ENCODE data around the gene PRPH2.
"Not testable (repeated sequence)": the region's sequence is repeated elsewhere in the genome, so short reads cannot be mapped to it uniquely, and the experiment has no call there.

The PRPH2 gene

GRCh38 chr6:42698217-42698616, 24.2 kb downstream of the PRPH2 start:
- no peak for DNase-seq (ENCODE audit: low read depth)

GRCh38 chr6:42697268-42697655, 25.1 kb downstream of the PRPH2 start:
- no peak for DNase-seq (ENCODE audit: low read depth)

DNA sequence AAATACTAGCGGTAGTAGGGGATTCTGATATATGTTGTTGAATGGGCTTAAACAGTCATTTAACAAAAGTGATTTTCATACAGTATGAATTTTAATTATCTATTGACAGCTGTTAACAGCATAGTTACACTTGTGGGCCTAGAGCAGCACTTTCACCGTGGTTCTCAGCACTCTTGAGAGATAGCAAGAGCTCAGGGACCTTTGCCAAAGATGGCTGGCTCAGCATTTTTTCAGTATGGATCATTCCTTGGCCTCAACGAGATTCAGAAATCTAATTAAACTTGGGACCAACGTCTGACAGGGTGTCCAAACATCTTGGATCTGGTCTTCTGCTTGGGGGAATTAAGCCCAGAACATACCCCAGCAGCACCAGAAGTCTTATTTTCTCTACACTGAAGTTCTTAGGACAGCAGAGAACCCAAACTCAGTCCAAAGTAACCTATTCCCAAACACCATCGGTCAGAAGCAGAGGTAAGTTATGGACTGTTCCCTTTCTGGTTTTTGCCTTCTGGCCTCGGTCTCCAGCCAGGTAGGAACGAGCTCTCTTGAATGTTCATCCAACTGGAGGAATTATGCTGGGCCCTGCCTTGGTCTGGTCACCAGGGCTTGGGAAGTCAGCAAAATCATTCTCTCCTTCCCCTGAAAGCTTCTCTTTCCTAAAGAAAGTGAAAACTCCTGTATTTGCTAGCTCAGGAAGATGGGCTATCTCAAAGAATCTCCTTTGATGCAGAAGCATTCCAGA, 25.7 kb downstream of the PRPH2 start:
- no peak for DNase-seq (ENCODE audit: low read depth)

DNA sequence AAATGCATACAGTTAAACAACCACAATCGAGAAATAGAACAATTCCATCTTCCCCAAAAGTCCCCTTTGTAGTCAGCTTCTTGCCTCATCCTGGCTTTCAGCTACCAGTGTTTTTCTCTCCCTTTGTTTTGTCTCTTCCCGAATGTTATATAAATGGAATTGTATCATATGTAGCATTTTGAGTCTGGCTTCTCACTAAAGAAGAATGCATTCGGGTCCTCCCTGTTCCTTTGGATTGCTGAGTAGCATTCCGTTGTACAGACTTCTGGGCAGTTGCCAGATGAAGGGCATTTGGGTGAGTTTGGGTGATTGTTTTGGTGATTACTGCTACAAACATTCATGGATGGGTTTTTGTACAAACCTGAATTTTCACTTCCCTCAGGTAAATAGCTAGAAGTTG, 27.8 kb downstream of the PRPH2 start:
- no peak for DNase-seq (ENCODE audit: low read depth)

GRCh38 chr6:42693725-42694323, 28.6 kb downstream of the PRPH2 start:
- DNase-seq (ENCODE audit: low read depth): no peak

DNA sequence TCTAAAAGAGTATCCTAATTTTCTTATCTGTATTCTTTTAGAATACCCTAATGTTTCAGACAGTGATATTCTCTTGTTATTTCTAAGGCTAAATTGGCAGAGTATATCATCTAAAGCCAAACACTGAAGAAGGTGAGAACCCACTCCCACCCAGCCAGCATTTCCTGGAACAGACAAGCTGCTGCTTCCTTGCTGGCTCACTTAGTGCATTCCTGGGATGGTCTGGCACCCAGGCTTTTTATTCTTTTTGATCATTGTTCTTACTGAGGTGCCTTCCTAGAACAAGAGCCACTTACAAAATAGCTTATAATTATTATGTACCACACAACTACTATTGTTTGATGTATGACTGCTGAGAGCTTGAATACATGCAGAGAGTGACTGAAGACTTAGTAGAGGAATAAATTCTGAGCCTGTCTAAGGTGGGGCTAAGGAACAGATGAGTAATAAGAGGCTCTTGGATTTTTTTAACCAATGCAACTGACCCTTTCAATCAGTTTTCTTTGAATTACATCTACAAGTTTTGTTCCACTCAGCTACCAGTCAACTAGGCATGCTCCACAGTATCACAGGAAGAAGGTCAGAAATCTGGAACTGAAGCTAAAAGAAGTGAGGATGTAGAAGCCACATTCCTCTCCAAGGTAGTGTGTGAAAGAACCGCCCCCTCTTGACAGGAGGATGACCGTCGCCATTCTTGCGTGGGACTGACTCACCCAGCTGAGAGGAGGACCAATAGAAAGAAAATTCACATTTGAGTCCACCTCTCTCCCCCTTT, 30.1 kb downstream of the PRPH2 start:
- no peak for DNase-seq (ENCODE audit: low read depth)

GRCh38 chr6:42690872-42691271, 31.5 kb downstream of the PRPH2 start:
- no peak for DNase-seq (ENCODE audit: low read depth)

DNA sequence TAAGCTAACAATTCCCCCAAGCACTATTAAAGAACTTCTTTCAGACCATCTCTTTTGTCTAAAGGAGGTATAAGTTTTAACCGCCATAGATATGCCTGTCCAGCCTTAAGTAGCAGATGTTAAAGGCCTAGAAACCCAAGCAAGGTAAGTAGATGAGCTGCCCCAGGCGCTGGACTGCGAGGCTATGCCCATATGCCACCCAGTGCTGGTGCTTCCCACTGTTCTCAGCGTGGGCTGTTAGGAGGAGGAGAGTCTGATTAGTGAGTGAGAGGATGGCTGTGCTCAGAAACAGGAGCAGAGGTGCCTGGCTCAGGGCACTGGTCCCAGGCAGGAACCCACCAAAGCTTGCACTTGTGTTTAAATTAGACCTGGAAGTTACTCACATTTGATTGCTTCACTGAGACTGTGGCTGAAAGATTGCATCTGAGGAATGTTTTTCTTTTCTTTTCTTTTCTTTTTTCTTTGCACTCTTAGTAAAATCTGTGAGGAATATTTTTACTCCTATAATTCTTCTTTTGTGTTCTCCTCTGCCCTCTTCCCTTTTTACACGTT, 32.2 kb downstream of the PRPH2 start:
- DNase-seq (ENCODE audit: low read depth): no peak

DNA sequence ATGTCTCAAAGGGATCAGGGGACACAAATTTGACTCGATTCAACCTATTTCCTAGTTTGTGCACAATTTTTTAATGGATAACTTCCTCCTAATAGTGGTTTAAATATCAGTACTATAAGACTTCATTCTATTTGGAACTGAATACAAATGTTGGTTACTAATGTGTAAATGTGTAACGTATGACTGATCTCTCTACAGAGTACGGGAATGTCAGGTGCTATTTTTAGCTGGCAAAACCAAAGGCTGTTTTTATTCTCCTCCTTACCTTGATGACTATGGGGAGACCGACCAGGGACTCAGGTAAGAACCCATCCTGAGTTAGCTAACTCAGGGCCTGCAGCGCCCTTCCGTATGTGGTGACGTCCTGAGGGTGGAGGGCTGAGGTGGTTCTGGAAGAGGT, 33.0 kb downstream of the PRPH2 start:
- no peak for DNase-seq (ENCODE audit: low read depth)

- no peak for DNase-seq (ENCODE audit: low read depth)
These were observed 34.1 kb downstream of the PRPH2 start for GRCh38 chr6:42688281-42688680.

DNA sequence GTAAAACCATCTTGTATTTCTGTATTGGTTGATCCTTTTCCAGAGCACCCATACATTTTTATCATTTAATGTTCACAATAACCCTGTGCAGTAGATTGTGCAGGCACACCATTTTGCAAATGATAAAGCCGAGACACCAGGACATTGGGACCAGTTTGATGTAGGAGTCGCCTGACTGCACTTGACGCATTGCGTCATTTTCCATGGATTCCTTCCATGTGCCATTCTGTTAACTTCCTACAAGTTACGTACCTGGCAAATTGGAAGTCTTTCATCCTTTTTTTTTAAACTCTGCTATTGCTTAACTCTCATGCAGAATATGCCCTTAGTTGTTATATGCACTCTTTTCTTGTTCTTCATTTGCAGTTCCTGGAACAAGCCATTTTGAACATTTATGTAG, 43.0 kb downstream of the PRPH2 start:
- no peak for DNase-seq (ENCODE audit: low read depth)

DNA sequence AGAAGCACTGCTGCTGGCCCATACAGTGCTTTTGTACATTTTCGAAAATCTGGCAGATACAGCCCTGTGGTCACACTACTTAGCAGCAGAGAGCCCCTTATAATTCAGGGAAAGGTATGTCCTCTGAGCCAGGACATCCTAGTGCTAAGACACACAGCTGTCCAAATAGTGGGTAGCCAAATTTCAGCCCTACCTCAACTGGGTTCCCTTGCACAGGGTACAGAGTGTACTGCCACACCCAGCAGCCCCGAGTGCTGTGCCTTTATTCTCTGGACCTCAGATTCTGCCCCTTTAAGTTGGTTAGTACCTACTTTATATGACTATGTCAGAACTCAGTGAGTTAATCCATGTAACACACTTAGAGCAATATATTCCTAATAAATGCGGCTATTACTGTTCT, 47.6 kb downstream of the PRPH2 start:
- no peak for DNase-seq (ENCODE audit: low read depth)

GRCh38 chr6:42674368-42674767, 48.0 kb downstream of the PRPH2 start:
- DNase-seq (ENCODE audit: low read depth): not testable (repeated sequence)

GRCh38 chr6:42664718-42665117, 57.7 kb downstream of the PRPH2 start:
- DNase-seq (ENCODE audit: low read depth): no peak

DNA sequence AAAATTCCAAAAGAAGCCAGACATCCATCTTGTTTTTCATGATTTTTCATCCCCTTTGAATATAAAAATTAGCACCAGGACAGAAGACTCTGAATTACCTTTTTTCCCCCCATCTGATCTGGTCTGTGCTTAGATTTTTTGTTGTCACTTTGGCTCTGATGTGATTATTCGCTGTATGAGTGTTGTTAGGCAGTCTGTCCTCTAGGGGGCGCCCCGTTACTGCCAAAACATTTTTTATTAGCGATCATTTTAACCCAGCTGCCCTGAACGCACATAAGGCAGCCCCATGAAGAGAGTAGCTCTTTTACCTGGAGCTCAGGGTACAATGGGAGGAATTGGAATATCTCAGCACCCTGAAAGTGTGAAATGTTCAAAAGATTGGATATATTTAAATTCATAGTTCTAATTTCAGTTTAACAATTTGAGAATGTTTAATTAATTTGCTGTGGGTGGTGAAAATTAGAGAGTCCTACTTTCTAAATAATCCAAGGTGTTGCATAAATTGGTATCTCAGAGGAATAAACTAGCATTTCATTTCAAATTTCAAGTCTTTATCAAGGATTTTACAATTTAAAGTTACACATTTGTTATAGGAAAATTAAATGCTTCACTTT, 60.8 kb downstream of the PRPH2 start:
- DNase-seq (ENCODE audit: low read depth): peak; percentile 18

GRCh38 chr6:42659806-42660205, 62.6 kb downstream of the PRPH2 start:
- no peak for DNase-seq (ENCODE audit: low read depth)

GRCh38 chr6:42653851-42654250, 68.5 kb downstream of the PRPH2 start:
- no peak for DNase-seq (ENCODE audit: low read depth)

- DNase-seq (ENCODE audit: low read depth): no peak
These were observed 70.2 kb downstream of the PRPH2 start for GRCh38 chr6:42652024-42652746.

Measured in CMK (cell line).